BLaER1 (cell line): ENCODE data around the gene FOXK1.

Experiments
- H3K27ac ChIP-seq: shearing (Covaris generic); formaldehyde crosslinking; 2 replicates; pipeline ENCODE4 v1.8.1; 2022
- H3K27me3 ChIP-seq: shearing (Covaris generic); formaldehyde crosslinking; 2 replicates; pipeline ENCODE4 v1.8.1; 2022
- H3K36me3 ChIP-seq: shearing (Covaris generic); formaldehyde crosslinking; 2 replicates; pipeline ENCODE4 v1.8.1; 2022
- H3K4me1 ChIP-seq: shearing (Covaris generic); formaldehyde crosslinking; 2 replicates; pipeline ENCODE4 v1.8.1; 2022
- H3K4me2 ChIP-seq: shearing (Covaris generic); formaldehyde crosslinking; 2 replicates; pipeline ENCODE4 v1.8.1; 2022
- H3K4me3 ChIP-seq: shearing (Covaris generic); formaldehyde crosslinking; 2 replicates; pipeline ENCODE4 v1.8.1; 2022
- H3K9ac ChIP-seq: shearing (Covaris generic); formaldehyde crosslinking; 2 replicates; pipeline ENCODE4 v1.8.1; 2022
- H3K9me3 ChIP-seq: shearing (Covaris generic); formaldehyde crosslinking; 2 replicates; pipeline ENCODE4 v1.8.1; 2022
- H4K20me1 ChIP-seq: shearing (Covaris generic); formaldehyde crosslinking; 2 replicates; pipeline ENCODE4 v1.8.1; 2022
- Cebpa-rat ChIP-seq: shearing (Covaris generic); IDR thresholded peaks from 2 replicates; pipeline ENCODE4 v1.8.1; 2022

The FOXK1 gene

GRCh38 chr7:4707980-4708411 lies 25.9 kb downstream of the FOXK1 start:
- H3K4me2 ChIP-seq, result no peak overlapping the region
- TF ChIP-seq Cebpa-rat, result no peak
- peaks cover 33% of the 10 kb centered on the region for H3K4me1 ChIP-seq
- H3K9ac ChIP-seq, result no peak overlapping the region
- no peak overlapping the region for H3K27ac ChIP-seq
- no peaks in the 10 kb centered on the region for H3K9me3 ChIP-seq
- H3K27me3 ChIP-seq, result no peaks in the 10 kb centered on the region
- H3K4me3 ChIP-seq, result no peak overlapping the region
- peaks cover 66% of the 10 kb centered on the region for H3K36me3 ChIP-seq
- H4K20me1 ChIP-seq, result peaks cover 100% of the 10 kb centered on the region

- Histone ChIP-seq H3K27me3 (no peaks in the 10 kb centered on the region), H3K4me3 (no peak overlapping the region), H3K9me3 (peaks cover 9% of the 10 kb centered on the region; the same call in 1 of the 2 replicates), H3K9ac (no peak overlapping the region), H4K20me1 (peaks cover 100% of the 10 kb centered on the region), H3K36me3 (peaks cover 78% of the 10 kb centered on the region), H3K27ac (no peak overlapping the region), H3K4me2 (no peak overlapping the region), H3K4me1 (peaks cover 26% of the 10 kb centered on the region)
- no peak for TF ChIP-seq Cebpa-rat
Observed at GRCh38 chr7:4709187-4709586, 27.1 kb downstream of the FOXK1 start.

GRCh38 chr7:4711093-4711492 lies 29.0 kb downstream of the FOXK1 start:
- Histone ChIP-seq H3K27me3 (no peaks in the 10 kb centered on the region), H3K27ac (no peak overlapping the region), H3K9ac (no peak overlapping the region), H3K4me2 (no peak overlapping the region), H3K9me3 (peaks cover 14% of the 10 kb centered on the region; the same call in 1 of the 2 replicates), H3K4me1 (peaks cover 22% of the 10 kb centered on the region), H4K20me1 (peaks cover 100% of the 10 kb centered on the region), H3K4me3 (no peak overlapping the region), H3K36me3 (peaks cover 95% of the 10 kb centered on the region)
- TF ChIP-seq Cebpa-rat, result no peak

- Histone ChIP-seq H3K9ac (no peak overlapping the region), H3K27me3 (no peaks in the 10 kb centered on the region)
Observed at GRCh38 chr7:4711634-4712033, 29.5 kb downstream of the FOXK1 start.

GRCh38 chr7:4712281-4713182 lies 30.4 kb downstream of the FOXK1 start:
- no peak overlapping the region for H3K9ac ChIP-seq
- TF ChIP-seq Cebpa-rat, result no peak

More at GRCh38 chr7:4711634-4712033, 29.5 kb downstream of the FOXK1 start:
- TF ChIP-seq Cebpa-rat, result no peak
- Histone ChIP-seq H3K36me3 (peaks cover 95% of the 10 kb centered on the region), H4K20me1 (peaks cover 100% of the 10 kb centered on the region), H3K27ac (no peak overlapping the region), H3K4me3 (no peak overlapping the region), H3K4me1 (peaks cover 22% of the 10 kb centered on the region), H3K4me2 (peak overlapping the region; percentile 12; the same call in 1 of the 2 replicates), H3K9me3 (peaks cover 14% of the 10 kb centered on the region; the same call in 1 of the 2 replicates)

GRCh38 chr7:4713183-4713784 lies 31.2 kb downstream of the FOXK1 start:
- Histone ChIP-seq H3K4me2 (0 out of 2 replicates have a peak overlapping the region, but pooled peaks have one; percentile 14), H3K27ac (no peak overlapping the region), H3K9ac (no peak overlapping the region)

More at GRCh38 chr7:4712281-4713182, 30.4 kb downstream of the FOXK1 start:
- Histone ChIP-seq H3K27me3 (no peaks in the 10 kb centered on the region), H3K27ac (no peak overlapping the region), H3K36me3 (peaks cover 94% of the 10 kb centered on the region), H3K4me2 (peak overlapping the region; percentile 14; the same call in 1 of the 2 replicates), H3K4me1 (peaks cover 22% of the 10 kb centered on the region), H3K9me3 (peaks cover 14% of the 10 kb centered on the region; the same call in 1 of the 2 replicates), H3K4me3 (no peak overlapping the region), H4K20me1 (peaks cover 100% of the 10 kb centered on the region)

GRCh38 chr7:4714161-4714700 lies 32.1 kb downstream of the FOXK1 start:
- Histone ChIP-seq H3K9me3 (peaks cover 14% of the 10 kb centered on the region; the same call in 1 of the 2 replicates), H4K20me1 (peaks cover 100% of the 10 kb centered on the region), H3K4me3 (no peak overlapping the region), H3K4me2 (no peak overlapping the region), H3K27ac (no peak overlapping the region), H3K9ac (no peak overlapping the region), H3K36me3 (peaks cover 94% of the 10 kb centered on the region), H3K27me3 (no peaks in the 10 kb centered on the region), H3K4me1 (peaks cover 22% of the 10 kb centered on the region)
- no peak for TF ChIP-seq Cebpa-rat

More at GRCh38 chr7:4713183-4713784, 31.2 kb downstream of the FOXK1 start:
- peaks cover 22% of the 10 kb centered on the region for H3K4me1 ChIP-seq
- no peak overlapping the region for H3K4me3 ChIP-seq
- TF ChIP-seq Cebpa-rat, result no peak
- peaks cover 100% of the 10 kb centered on the region for H4K20me1 ChIP-seq
- no peaks in the 10 kb centered on the region for H3K27me3 ChIP-seq
- H3K36me3 ChIP-seq, result peaks cover 96% of the 10 kb centered on the region
- peaks cover 14% of the 10 kb centered on the region; the same call in 1 of the 2 replicates for H3K9me3 ChIP-seq

GRCh38 chr7:4714767-4715409 lies 32.8 kb downstream of the FOXK1 start:
- Histone ChIP-seq H3K9ac (no peak overlapping the region), H3K27me3 (no peaks in the 10 kb centered on the region), H3K36me3 (peaks cover 89% of the 10 kb centered on the region), H3K4me3 (no peak overlapping the region), H3K9me3 (peaks cover 14% of the 10 kb centered on the region; the same call in 1 of the 2 replicates), H3K4me2 (no peak overlapping the region), H3K27ac (no peak overlapping the region), H4K20me1 (peaks cover 100% of the 10 kb centered on the region), H3K4me1 (peaks cover 29% of the 10 kb centered on the region)
- TF ChIP-seq Cebpa-rat, result no peak

- Histone ChIP-seq H3K9ac (no peak overlapping the region), H3K4me1 (peaks cover 34% of the 10 kb centered on the region), H4K20me1 (peaks cover 100% of the 10 kb centered on the region), H3K9me3 (peaks cover 14% of the 10 kb centered on the region; the same call in 1 of the 2 replicates), H3K4me2 (no peak overlapping the region), H3K36me3 (peaks cover 84% of the 10 kb centered on the region), H3K27ac (no peak overlapping the region), H3K4me3 (no peak overlapping the region), H3K27me3 (no peaks in the 10 kb centered on the region)
- no peak for TF ChIP-seq Cebpa-rat
Observed at GRCh38 chr7:4715410-4715776, 33.3 kb downstream of the FOXK1 start.
